HUES64 (cell line): ENCODE data around the gene DCST1.

Source experiments
- H3K27ac ChIP-seq: 2 replicates; pipeline ENCODE4 v1.7.0; 2013; ENCODE audit warnings: low read depth, low read length, inconsistent platforms
- H3K27me3 ChIP-seq: 2 replicates; pipeline ENCODE4 v1.6.1; 2013; ENCODE audit warnings: mild to moderate bottlenecking, low read length; ENCODE audit not compliant: insufficient read depth
- H3K36me3 ChIP-seq: 2 replicates; pipeline ENCODE4 v1.6.1; 2013; ENCODE audit warnings: mild to moderate bottlenecking, low read length; ENCODE audit not compliant: insufficient read depth
- H3K4me1 ChIP-seq: 2 replicates; pipeline ENCODE4 v1.6.1; 2013; ENCODE audit warnings: mild to moderate bottlenecking, low read length, moderate library complexity; ENCODE audit not compliant: insufficient read depth
- H3K4me3 ChIP-seq: 2 replicates; pipeline ENCODE4 v1.5.1; 2013; ENCODE audit warnings: mild to moderate bottlenecking, low read length, moderate library complexity
- H3K9ac ChIP-seq: 2 replicates; pipeline ENCODE4 v1.6.1; 2013; ENCODE audit warnings: mild to moderate bottlenecking, low read depth, low read length
- H3K9me3 ChIP-seq: 2 replicates; pipeline ENCODE4 v1.6.1; 2013; ENCODE audit warnings: low read depth, low read length; ENCODE audit not compliant: insufficient read depth
- WGBS: fragments of 150-250, 120-280 bp; methylation state at CpG from one replicate; pipeline ENCODE4 v1.1.7; 2013; ENCODE audit warnings: missing lambda C conversion rate; 5-methylcytosine and 5-hydroxymethylcytosine counted together

The DCST1 gene

DNA sequence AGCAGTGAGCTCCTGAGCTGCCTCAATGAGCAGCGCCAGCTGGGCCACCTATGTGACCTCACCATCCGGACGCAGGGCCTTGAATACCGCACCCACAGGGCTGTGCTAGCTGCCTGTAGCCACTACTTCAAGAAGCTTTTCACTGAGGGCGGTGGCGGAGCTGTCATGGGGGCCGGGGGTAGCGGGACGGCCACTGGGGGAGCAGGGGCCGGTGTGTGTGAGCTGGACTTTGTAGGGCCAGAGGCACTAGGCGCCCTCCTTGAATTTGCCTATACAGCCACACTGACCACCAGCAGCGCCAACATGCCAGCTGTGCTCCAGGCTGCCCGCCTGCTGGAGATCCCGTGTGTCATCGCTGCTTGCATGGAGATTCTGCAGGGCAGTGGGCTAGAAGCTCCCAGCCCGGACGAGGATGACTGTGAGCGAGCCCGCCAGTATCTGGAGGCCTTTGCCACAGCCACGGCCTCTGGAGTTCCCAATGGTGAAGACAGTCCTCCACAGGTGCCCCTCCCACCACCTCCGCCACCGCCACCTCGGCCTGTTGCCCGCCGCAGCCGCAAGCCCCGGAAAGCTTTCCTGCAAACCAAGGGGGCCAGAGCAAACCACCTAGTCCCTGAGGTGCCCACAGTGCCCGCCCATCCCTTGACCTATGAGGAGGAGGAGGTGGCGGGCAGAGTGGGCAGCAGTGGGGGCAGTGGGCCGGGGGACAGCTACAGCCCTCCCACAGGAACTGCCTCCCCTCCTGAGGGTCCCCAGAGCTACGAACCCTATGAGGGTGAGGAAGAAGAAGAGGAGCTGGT, 18.7 kb upstream of the DCST1 start:
- H3K9me3 ChIP-seq = no peaks in the 10 kb centered on the region
- peaks cover 25% of the 10 kb centered on the region for H3K36me3 ChIP-seq
- H3K9ac ChIP-seq = no peak overlapping the region
- H3K27me3 ChIP-seq = no peaks in the 10 kb centered on the region
- H3K27ac ChIP-seq = no peak overlapping the region
- 96% methylated on average over 31 of the region's 31 CpGs for WGBS
- H3K4me3 ChIP-seq = no peak overlapping the region
- H3K4me1 ChIP-seq = peaks cover 23% of the 10 kb centered on the region

- H3K27me3 ChIP-seq = no peaks in the 10 kb centered on the region
- no peak overlapping the region for H3K27ac ChIP-seq
- peaks cover 23% of the 10 kb centered on the region for H3K4me1 ChIP-seq
- 95% methylated on average over 16 of the region's 16 CpGs for WGBS
- no peak overlapping the region for H3K9ac ChIP-seq
- no peak overlapping the region for H3K4me3 ChIP-seq
- H3K9me3 ChIP-seq = no peaks in the 10 kb centered on the region
- H3K36me3 ChIP-seq = peaks cover 25% of the 10 kb centered on the region
Measured at GRCh38 chr1:155015527-155016230, 17.9 kb upstream of the DCST1 start.

DNA sequence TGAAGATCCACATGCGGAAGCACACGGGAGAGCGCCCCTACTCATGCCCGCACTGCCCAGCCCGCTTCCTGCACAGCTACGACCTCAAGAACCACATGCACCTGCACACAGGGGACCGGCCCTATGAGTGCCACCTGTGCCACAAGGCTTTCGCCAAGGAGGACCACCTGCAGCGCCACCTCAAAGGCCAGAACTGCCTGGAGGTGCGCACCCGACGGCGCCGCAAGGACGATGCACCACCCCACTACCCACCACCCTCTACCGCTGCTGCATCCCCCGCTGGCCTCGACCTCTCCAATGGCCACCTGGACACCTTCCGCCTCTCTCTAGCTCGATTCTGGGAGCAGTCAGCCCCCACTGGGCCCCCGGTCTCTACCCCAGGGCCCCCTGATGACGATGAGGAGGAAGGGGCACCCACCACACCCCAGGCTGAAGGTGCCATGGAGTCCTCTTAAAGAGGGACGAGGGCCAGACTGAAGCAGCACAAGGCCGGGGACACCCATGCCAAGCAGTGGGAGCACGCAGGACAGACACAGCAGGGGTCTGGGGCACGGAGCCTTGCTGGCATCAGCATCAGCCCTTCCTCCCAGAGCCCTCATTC, 17.3 kb upstream of the DCST1 start:
- Histone ChIP-seq H3K9ac (peak overlapping the region; percentile 73; the same call in 1 of the 2 replicates), H3K27ac (peak overlapping the region; percentile 93), H3K4me1 (peaks cover 23% of the 10 kb centered on the region), H3K9me3 (no peaks in the 10 kb centered on the region), H3K36me3 (peaks cover 25% of the 10 kb centered on the region), H3K27me3 (no peaks in the 10 kb centered on the region), H3K4me3 (0 out of 2 replicates have a peak overlapping the region, but pooled peaks have one; percentile 53)
- 93% methylated on average over 26 of the region's 26 CpGs for WGBS

DNA sequence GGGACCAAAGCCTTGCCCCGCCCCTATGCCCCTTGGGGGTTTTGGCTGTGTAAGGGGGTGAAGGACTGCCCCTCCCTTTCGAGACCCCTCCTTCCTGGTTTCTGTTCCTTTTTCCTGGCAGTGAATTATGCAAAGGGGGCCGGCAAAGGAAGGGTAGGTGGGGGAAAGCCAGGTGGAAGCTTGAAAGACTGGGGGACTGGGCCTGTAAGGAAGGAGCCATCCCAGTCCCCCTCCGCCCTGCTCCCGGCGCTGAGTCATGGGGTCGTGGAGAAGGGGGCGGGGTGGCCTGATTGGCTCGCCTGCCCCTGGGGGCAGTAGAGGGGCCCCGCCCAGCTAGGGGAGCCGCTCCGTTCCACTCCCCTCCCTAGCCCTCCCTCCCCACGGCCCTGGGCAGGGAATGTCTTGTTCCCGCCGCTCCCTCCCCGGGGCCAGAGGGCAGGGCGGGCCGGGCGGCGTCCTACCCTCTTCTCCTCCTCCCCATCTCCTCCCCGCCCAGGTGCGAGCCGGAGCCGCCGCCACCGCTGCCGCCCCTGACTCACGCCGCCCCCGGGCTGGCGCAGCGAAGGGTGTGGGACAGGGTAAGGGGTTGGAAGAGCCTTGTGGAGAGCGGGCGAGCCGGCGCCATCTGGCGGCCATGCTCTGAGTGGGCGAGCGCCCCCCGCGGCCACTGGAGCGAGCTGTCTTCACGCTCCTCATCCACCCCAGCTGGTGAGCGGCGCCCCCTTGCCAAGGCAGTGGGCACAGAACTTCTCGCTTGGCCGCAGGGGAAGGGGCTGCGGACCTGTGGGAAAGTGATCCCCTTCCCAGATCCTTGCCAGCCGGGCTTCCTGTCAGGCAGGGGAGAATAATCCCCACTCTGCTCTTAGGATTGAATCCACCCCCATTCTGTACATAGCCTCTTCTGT, 16.3 kb upstream of the DCST1 start:
- WGBS = 6% methylated on average over 45 of the region's 49 CpGs
- Histone ChIP-seq H3K4me3 (peak overlapping the region; percentile 53), H3K27me3 (no peaks in the 10 kb centered on the region), H3K4me1 (peaks cover 19% of the 10 kb centered on the region), H3K9me3 (no peaks in the 10 kb centered on the region), H3K9ac (peak overlapping the region; percentile 73), H3K27ac (peak overlapping the region; percentile 93), H3K36me3 (peaks cover 25% of the 10 kb centered on the region)

GRCh38 chr1:155017946-155018316, 15.7 kb upstream of the DCST1 start:
- H3K9me3 ChIP-seq = no peaks in the 10 kb centered on the region
- no peak overlapping the region for H3K27ac ChIP-seq
- 81% methylated on average over 6 of the region's 6 CpGs for WGBS
- H3K36me3 ChIP-seq = peaks cover 25% of the 10 kb centered on the region
- peak overlapping the region; percentile 53 for H3K4me3 ChIP-seq
- H3K4me1 ChIP-seq = peaks cover 13% of the 10 kb centered on the region
- no peaks in the 10 kb centered on the region for H3K27me3 ChIP-seq
- H3K9ac ChIP-seq = 0 out of 2 replicates have a peak overlapping the region, but pooled peaks have one; percentile 73

GRCh38 chr1:155018617-155019348, 14.8 kb upstream of the DCST1 start:
- Histone ChIP-seq H3K4me3 (no peak overlapping the region), H3K27me3 (no peaks in the 10 kb centered on the region), H3K36me3 (peaks cover 25% of the 10 kb centered on the region), H3K9me3 (no peaks in the 10 kb centered on the region), H3K4me1 (peaks cover 13% of the 10 kb centered on the region), H3K9ac (no peak overlapping the region), H3K27ac (no peak overlapping the region)
- WGBS = 87% methylated on average over 8 of the region's 8 CpGs

- 81% methylated on average over 11 of the region's 11 CpGs for WGBS
Measured at GRCh38 chr1:155019377-155020245, 14.0 kb upstream of the DCST1 start.

DNA sequence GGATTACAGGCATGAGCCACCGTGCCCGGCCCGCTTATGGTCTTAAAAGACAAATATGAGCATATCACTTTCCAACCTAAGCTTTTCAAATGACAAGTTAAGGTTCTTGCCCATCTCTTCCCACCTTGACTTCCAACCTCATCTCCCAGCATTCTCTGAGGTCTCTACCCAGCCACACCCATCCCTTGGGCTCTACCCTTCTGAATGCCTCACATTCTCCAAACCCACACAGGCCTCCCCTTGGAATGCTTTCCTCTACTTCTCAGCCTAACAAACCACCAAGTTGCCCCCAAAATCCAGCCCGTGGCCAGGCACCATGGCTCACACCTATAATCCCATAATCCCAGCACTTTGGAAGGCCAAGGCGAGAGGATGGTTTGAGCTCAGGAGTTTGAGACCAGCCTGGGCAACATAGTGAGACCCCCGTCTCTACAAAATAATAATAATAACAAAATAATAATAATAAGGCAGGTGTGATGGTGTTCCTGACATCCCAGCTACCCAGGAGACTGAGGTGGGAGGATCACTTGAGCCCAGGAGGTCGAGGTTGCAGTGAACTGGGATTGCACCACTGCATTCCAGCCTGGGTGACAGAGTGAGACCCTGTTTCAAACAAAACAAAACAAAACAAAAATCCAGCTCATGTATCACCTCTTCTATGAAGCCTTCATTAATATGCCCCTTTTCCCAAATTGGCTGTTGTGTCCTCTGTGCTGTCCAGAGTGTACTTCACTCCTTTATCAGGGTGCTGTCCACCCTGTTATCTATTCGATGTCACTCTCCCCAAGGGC, 11.3 kb upstream of the DCST1 start:
- Histone ChIP-seq H3K27ac (no peak overlapping the region), H3K4me1 (peaks cover 9% of the 10 kb centered on the region), H3K27me3 (no peaks in the 10 kb centered on the region), H3K9ac (no peak overlapping the region), H3K9me3 (no peaks in the 10 kb centered on the region), H3K4me3 (no peak overlapping the region), H3K36me3 (no peaks in the 10 kb centered on the region)
- 93% methylated on average over 7 of the region's 8 CpGs for WGBS

More at GRCh38 chr1:155019377-155020245, 14.0 kb upstream of the DCST1 start:
- Histone ChIP-seq H3K4me1 (peaks cover 13% of the 10 kb centered on the region), H3K4me3 (no peak overlapping the region), H3K27ac (no peak overlapping the region), H3K9me3 (no peaks in the 10 kb centered on the region), H3K36me3 (peaks cover 18% of the 10 kb centered on the region), H3K27me3 (no peaks in the 10 kb centered on the region), H3K9ac (no peak overlapping the region)

- Histone ChIP-seq H3K36me3 (no peaks in the 10 kb centered on the region), H3K4me3 (no peak overlapping the region), H3K9me3 (no peaks in the 10 kb centered on the region), H3K27me3 (no peaks in the 10 kb centered on the region), H3K4me1 (peaks cover 7% of the 10 kb centered on the region), H3K9ac (no peak overlapping the region), H3K27ac (no peak overlapping the region)
- 88% methylated on average over 4 of the region's 4 CpGs for WGBS
Measured at GRCh38 chr1:155022927-155023236, 10.7 kb upstream of the DCST1 start.
